Neuronal stem cell (in vitro differentiated cells): ENCODE measurements around the gene HDX.

Experiments used
- DNase-seq: peaks from one replicate; pipeline ENCODE4 v3.0.0-alpha.2; 2013; ENCODE audit warnings: low spot score
- H2AFZ ChIP-seq: one replicate; pipeline ENCODE4 v1.6.1; 2013; ENCODE audit warnings: mild to moderate bottlenecking, low read length, inconsistent platforms
- H2AK5ac ChIP-seq: 2 replicates; pipeline ENCODE4 v1.6.1; 2013; ENCODE audit warnings: low read depth, mild to moderate bottlenecking, inconsistent platforms, low read length, moderate library complexity, mixed read lengths
- H2BK120ac ChIP-seq: 2 replicates; pipeline ENCODE4 v1.6.1; 2013; ENCODE audit warnings: low read depth, mild to moderate bottlenecking, inconsistent platforms, low read length, moderate library complexity, mixed read lengths
- H2BK12ac ChIP-seq: one replicate; pipeline ENCODE4 v1.6.1; 2013; ENCODE audit warnings: low read length, inconsistent platforms
- H2BK15ac ChIP-seq: 2 replicates; pipeline ENCODE4 v1.6.1; 2013; ENCODE audit warnings: mild to moderate bottlenecking, low read length, inconsistent platforms, mixed read lengths
- H2BK5ac ChIP-seq: one replicate; pipeline ENCODE4 v1.6.1; 2013; ENCODE audit warnings: inconsistent platforms, mild to moderate bottlenecking, low read length, moderate library complexity
- H3K14ac ChIP-seq: one replicate; pipeline ENCODE4 v1.6.1; 2013; ENCODE audit warnings: low read length, inconsistent platforms
- H3K18ac ChIP-seq: 2 replicates; pipeline ENCODE4 v1.6.1; 2013; ENCODE audit warnings: low read length, inconsistent platforms
- H3K23ac ChIP-seq: 2 replicates; pipeline ENCODE4 v1.6.1; 2013; ENCODE audit warnings: low read depth, mild to moderate bottlenecking, mixed read lengths, low read length, inconsistent platforms; ENCODE audit not compliant: poor library complexity
- H3K27ac ChIP-seq: replicated peaks from 3 replicates; pipeline ENCODE4 v1.5.1; 2013; ENCODE audit warnings: low read length, inconsistent platforms
- H3K27me3 ChIP-seq, 3 experiments: 2 replicates each; pipeline ENCODE4 v1.6.1; 2013; ENCODE audit warnings: low read length in 3 of 3, mild to moderate bottlenecking in 2 of 3, inconsistent platforms in 1 of 3, low read depth in 1 of 3, mixed read lengths in 1 of 3, moderate library complexity in 1 of 3; ENCODE audit not compliant: control insufficient read depth in 3 of 3, insufficient read depth in 3 of 3
- H3K36me3 ChIP-seq, 2 donors: replicated peaks in 1 of 2; 2 replicates each; pipeline ENCODE4 v1.6.1; 2013; ENCODE audit warnings: low read length in 2 of 2; ENCODE audit not compliant: control insufficient read depth in 2 of 2, insufficient read depth in 2 of 2
- H3K4ac ChIP-seq: 2 replicates; pipeline ENCODE4 v1.6.1; 2013; ENCODE audit warnings: inconsistent platforms, mild to moderate bottlenecking, low read length, moderate library complexity
- H3K4me1 ChIP-seq, 2 donors: 1 replicate in 1 of 2; 2 replicates in 1 of 2; pipeline ENCODE4 v1.6.1; 2013; ENCODE audit warnings: low read length in 2 of 2, low read depth in 1 of 2; ENCODE audit not compliant: control insufficient read depth in 2 of 2, insufficient read depth in 1 of 2
- H3K4me2 ChIP-seq: one replicate; pipeline ENCODE4 v1.6.1; 2013; ENCODE audit warnings: mild to moderate bottlenecking, low read length, inconsistent platforms; ENCODE audit not compliant: insufficient read depth, poor library complexity, severe bottlenecking
- H3K4me3 ChIP-seq, 2 donors: 2 replicates each; pipeline ENCODE4 v1.5.1; 2013; ENCODE audit warnings: low read length in 2 of 2, mild to moderate bottlenecking in 2 of 2, inconsistent platforms in 1 of 2, moderate library complexity in 1 of 2
- H3K79me1 ChIP-seq: one replicate; pipeline ENCODE4 v1.6.1; 2013; ENCODE audit warnings: low read depth, mild to moderate bottlenecking, inconsistent platforms, low read length, moderate library complexity
- H3K9ac ChIP-seq: one replicate; pipeline ENCODE4 v1.6.1; 2013; ENCODE audit warnings: mild to moderate bottlenecking, low read depth, low read length, inconsistent platforms; ENCODE audit not compliant: poor library complexity
- H3K9me3 ChIP-seq, 2 donors: replicated peaks in 1 of 2; 2 replicates each; pipeline versions ENCODE3 to v1.6.1; 2013; ENCODE audit warnings: low read length in 2 of 2, mild to moderate bottlenecking in 2 of 2, inconsistent platforms in 1 of 2, low read depth in 1 of 2, mixed read lengths in 1 of 2, moderate library complexity in 1 of 2; ENCODE audit not compliant: control insufficient read depth in 2 of 2, insufficient read depth in 1 of 2
- H4K8ac ChIP-seq: one replicate; pipeline ENCODE4 v1.6.1; 2013; ENCODE audit warnings: low read depth, mild to moderate bottlenecking, inconsistent platforms, low read length, moderate library complexity
- H4K91ac ChIP-seq: one replicate; pipeline ENCODE4 v1.6.1; 2013; ENCODE audit warnings: low read length, low read depth, mild to moderate bottlenecking, inconsistent platforms; ENCODE audit not compliant: poor library complexity
- WGBS, 2 donors: extraction: QIAGEN DNeasy Blood & Tissue Kit; methylation state at CpG; one replicate each; pipeline ENCODE4 v1.1.7; 2013; ENCODE audit warnings: missing lambda C conversion rate in 2 of 2, mixed read lengths in 1 of 2; ENCODE audit not compliant: insufficient read length in 2 of 2, insufficient replicate concordance in 1 of 2; ENCODE audit errors: extremely low coverage in 2 of 2; 5-methylcytosine and 5-hydroxymethylcytosine counted together

The HDX gene

DNA sequence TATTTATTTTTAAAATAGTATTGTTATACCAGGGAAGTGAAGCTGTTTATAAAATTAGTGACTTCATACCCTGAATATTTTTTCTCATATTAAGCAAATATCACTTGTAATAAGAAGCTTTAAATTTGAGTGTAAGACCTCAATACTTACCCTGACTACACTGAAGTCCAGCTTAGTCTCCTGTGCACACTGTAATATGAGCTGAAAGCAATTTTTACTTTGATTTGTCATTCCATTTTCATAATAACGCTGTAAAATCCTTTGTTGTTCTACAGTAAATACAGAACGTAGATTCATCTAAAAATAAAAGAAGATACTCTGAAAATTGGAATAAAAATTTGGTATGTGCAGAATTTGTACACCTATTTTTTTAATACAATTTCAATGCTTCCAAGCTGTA lies 27.2 kb downstream of the HDX start:
- Histone ChIP-seq H3K27ac (no peak overlapping the region), H3K79me1 (no peaks in the 10 kb centered on the region), H3K14ac (no peak overlapping the region), H3K18ac (no peak overlapping the region), H3K4me1 (no peaks in the 10 kb centered on the region), H3K9ac (no peak overlapping the region), H4K91ac (no peak overlapping the region), H2BK120ac (no peak overlapping the region), H2BK5ac (no peak overlapping the region), H3K4me2 (no peak overlapping the region), H2BK12ac (no peak overlapping the region), H3K4me3 (no peak overlapping the region), H3K23ac (no peak overlapping the region), H2BK15ac (no peak overlapping the region), H3K4ac (no peak overlapping the region), H3K36me3 (no peaks in the 10 kb centered on the region), H4K8ac (no peak overlapping the region), H3K9me3 (no peaks in the 10 kb centered on the region), H3K27me3 (no peaks in the 10 kb centered on the region), H2AFZ (no peak overlapping the region), H2AK5ac (no peak overlapping the region)
- DNase-seq: no peak
- no CpG with 5 or more reads among the region's 2 CpGs for WGBS, 2 donors

- no peak overlapping the region for H2BK5ac ChIP-seq
- H4K8ac ChIP-seq: no peak overlapping the region
- no peaks in the 10 kb centered on the region for H3K4me1 ChIP-seq
- no peak overlapping the region for H2BK12ac ChIP-seq
- no peak overlapping the region for H2AK5ac ChIP-seq
- no peak overlapping the region for H3K14ac ChIP-seq
- no peak for DNase-seq
- no peaks in the 10 kb centered on the region for H3K27me3 ChIP-seq
- no peak overlapping the region for H3K4me2 ChIP-seq
- no peak overlapping the region for H3K4me3 ChIP-seq
- H3K23ac ChIP-seq: no peak overlapping the region
- no CpG with 5 or more reads among the region's 3 CpGs for WGBS, 2 donors
- H3K79me1 ChIP-seq: no peaks in the 10 kb centered on the region
- no peak overlapping the region for H3K27ac ChIP-seq
- no peak overlapping the region for H2BK15ac ChIP-seq
- H2AFZ ChIP-seq: no peak overlapping the region
- H2BK120ac ChIP-seq: no peak overlapping the region
- no peak overlapping the region for H3K18ac ChIP-seq
- H3K4ac ChIP-seq: no peak overlapping the region
- H3K36me3 ChIP-seq: peaks cover 0 to 19% of the 10 kb centered on the region in 2 donors
- no peaks in the 10 kb centered on the region for H3K9me3 ChIP-seq
- no peak overlapping the region for H3K9ac ChIP-seq
- H4K91ac ChIP-seq: no peak overlapping the region
Observed at GRCh38 chrX:84469226-84469625, 33.0 kb downstream of the HDX start.

DNA sequence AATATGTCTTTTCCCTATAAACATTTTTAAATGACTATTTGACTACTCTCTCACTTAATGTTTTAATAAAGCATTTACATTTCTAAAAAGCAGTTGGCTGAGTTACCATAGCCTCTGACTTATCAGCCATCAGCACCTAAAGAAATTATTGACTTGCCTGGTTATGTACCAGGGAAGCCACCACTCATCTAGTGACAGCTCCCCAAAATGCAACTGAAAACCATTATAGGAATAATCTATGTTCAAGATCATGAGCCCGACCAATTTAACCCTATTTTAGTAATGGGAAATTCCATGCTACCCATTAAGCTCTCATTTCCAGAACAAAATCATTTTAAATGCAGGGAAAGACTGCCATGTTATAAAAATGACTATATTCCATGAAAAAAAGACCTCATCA lies 34.4 kb downstream of the HDX start:
- Histone ChIP-seq H3K79me1 (no peaks in the 10 kb centered on the region), H2BK15ac (no peak overlapping the region), H3K27me3 (no peaks in the 10 kb centered on the region), H3K27ac (no peak overlapping the region), H2AK5ac (no peak overlapping the region), H3K4me2 (no peak overlapping the region), H3K9me3 (no peaks in the 10 kb centered on the region), H2AFZ (no peak overlapping the region), H3K9ac (no peak overlapping the region), H3K36me3 (peaks cover 0 to 19% of the 10 kb centered on the region in 2 donors), H2BK120ac (no peak overlapping the region), H3K4me3 (no peak overlapping the region), H3K23ac (no peak overlapping the region), H4K91ac (no peak overlapping the region), H4K8ac (no peak overlapping the region), H3K18ac (no peak overlapping the region), H3K4me1 (no peaks in the 10 kb centered on the region), H2BK5ac (no peak overlapping the region), H2BK12ac (no peak overlapping the region), H3K14ac (no peak overlapping the region), H3K4ac (no peak overlapping the region)
- WGBS, 2 donors: no CpG with 5 or more reads among the region's 1 CpG
- DNase-seq: no peak

DNA sequence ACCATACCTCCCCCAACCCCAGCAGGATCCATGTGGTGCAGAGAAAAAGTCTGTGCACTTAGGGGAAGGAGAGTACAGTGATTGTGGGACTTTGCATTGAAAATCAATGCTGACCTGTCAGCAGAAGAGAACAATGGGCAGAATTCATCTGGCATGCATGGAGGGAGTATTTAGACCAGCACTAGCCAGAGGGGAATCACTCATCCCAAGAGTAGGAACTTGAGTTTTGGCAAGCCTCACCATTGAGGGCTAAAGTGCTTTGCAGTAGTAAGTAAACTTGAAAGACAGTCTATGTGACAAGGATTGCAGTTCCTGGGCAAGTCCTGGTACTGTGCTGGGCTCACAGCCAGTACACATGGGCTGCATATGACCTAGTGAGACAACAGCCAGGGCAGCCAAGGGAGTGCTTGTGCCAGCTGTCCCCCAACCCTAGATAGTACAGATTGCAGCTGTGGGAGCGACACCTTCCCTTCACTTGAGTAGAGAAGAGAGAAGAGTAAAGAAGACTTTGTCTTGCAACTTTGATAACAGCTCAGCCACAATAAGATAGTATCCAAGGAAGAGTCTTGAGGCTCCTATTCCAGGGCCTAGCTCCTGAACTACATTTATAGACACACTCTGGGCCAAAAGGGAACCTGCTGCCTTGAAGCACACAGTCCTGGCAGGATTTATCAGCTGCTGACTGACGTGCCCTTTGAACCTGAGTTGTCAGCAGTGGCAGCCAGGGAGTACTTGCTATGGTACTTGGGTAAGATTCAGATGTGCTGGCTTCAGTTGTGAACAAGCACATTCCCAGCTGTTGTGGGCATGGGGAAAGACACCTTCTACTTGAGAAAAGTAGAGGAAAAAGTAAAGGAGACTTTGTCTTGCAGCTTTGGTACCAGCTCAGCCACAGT lies 48.7 kb downstream of the HDX start:
- Histone ChIP-seq H3K18ac (no peak overlapping the region), H3K36me3 (no peaks in the 10 kb centered on the region), H3K9me3 (peaks cover 0 to 7% of the 10 kb centered on the region in 2 donors), H3K14ac (no peak overlapping the region), H3K4me3 (no peak overlapping the region), H2AK5ac (no peak overlapping the region), H3K9ac (no peak overlapping the region), H3K4me2 (no peak overlapping the region), H2BK12ac (no peak overlapping the region), H4K8ac (no peak overlapping the region), H3K4ac (no peak overlapping the region), H2BK15ac (no peak overlapping the region), H3K79me1 (peaks cover 2% of the 10 kb centered on the region), H3K23ac (no peak overlapping the region), H3K27ac (no peak overlapping the region), H4K91ac (no peak overlapping the region), H3K27me3 (no peaks in the 10 kb centered on the region), H2BK120ac (no peak overlapping the region), H3K4me1 (peaks cover 3 to 5% of the 10 kb centered on the region in 2 donors), H2BK5ac (no peak overlapping the region), H2AFZ (no peak overlapping the region)
- no peak for DNase-seq
- WGBS, 2 donors: no CpG with 5 or more reads among the region's 2 CpGs
